A673 (cell line): ENCODE measurements around the gene ZNF664. TPM values are rescaled to one million over a fixed set of nuclear protein-coding genes. Genes with fewer than 3 reads are reported as not detected.

Experiments used
- BruUV-seq: library from RNA; stranded (reverse); fragments of 400-500 nt; replicated peaks from 2 replicates; lab custom pipeline; 2021; lab: Mats Ljungman, UMichigan
- CTCF ChIA-PET: fragments of 300-600 bp; sonication (Branson Sonifier 250); formaldehyde crosslinking; loops from one replicate; lab custom pipeline; 2022; ENCODE audit warnings: antibody characterized with exemption; lab: Charles Lee
- POLR2A ChIA-PET: fragments of 300-600 bp; sonication (Branson Sonifier 250); formaldehyde crosslinking; loops from one replicate; lab custom pipeline; 2022; ENCODE audit warnings: antibody characterized with exemption; ENCODE audit not compliant: low non-redundant PET; lab: Charles Lee
- DNase-seq: peaks from one replicate; pipeline ENCODE4 v3.0.0-alpha.2; 2015; ENCODE audit warnings: low spot score
- H3K27ac ChIP-seq: fragments of 200-600 bp; sonication (generic); 2 replicates; pipeline ENCODE4 v1.5.1; 2016; ENCODE audit warnings: mixed run types, low read depth, mild to moderate bottlenecking, mixed read lengths, antibody characterized with exemption, low read length; ENCODE audit not compliant: poor library complexity, severe bottlenecking
- H3K27me3 ChIP-seq: fragments of 200-600 bp; sonication (generic); replicated peaks from 2 replicates; pipeline ENCODE4 v1.6.1; 2017; ENCODE audit warnings: mixed run types, low read depth, mild to moderate bottlenecking, mixed read lengths, antibody characterized with exemption, low read length; ENCODE audit not compliant: insufficient read depth, poor library complexity
- H3K36me3 ChIP-seq: fragments of 200-600 bp; sonication (generic); 2 replicates; pipeline ENCODE4 v1.6.1; 2016; ENCODE audit warnings: mixed run types, mild to moderate bottlenecking, mixed read lengths, antibody characterized with exemption, low read length; ENCODE audit not compliant: insufficient read depth, poor library complexity, severe bottlenecking
- H3K4me1 ChIP-seq: fragments of 200-600 bp; sonication (generic); 2 replicates; pipeline ENCODE4 v1.6.1; 2017; ENCODE audit warnings: mixed run types, mild to moderate bottlenecking, mixed read lengths, antibody characterized with exemption, low read length; ENCODE audit not compliant: insufficient read depth, poor library complexity, severe bottlenecking
- H3K4me3 ChIP-seq: fragments of 200-600 bp; sonication (generic); 2 replicates; pipeline ENCODE4 v1.5.1; 2016; ENCODE audit warnings: low read depth, mixed run types, mild to moderate bottlenecking, mixed read lengths, low read length; ENCODE audit not compliant: poor library complexity, severe bottlenecking
- H3K9me3 ChIP-seq: fragments of 200-600 bp; sonication (generic); 2 replicates; pipeline ENCODE4 v1.6.1; 2016; ENCODE audit warnings: mixed run types, low read depth, mild to moderate bottlenecking, mixed read lengths, antibody characterized with exemption, low read length; ENCODE audit not compliant: poor library complexity, severe bottlenecking
- EZH2 ChIP-seq: fragments of 200-600 bp; sonication (generic); IDR thresholded peaks from 2 replicates; pipeline ENCODE4 v1.6.1; 2017; ENCODE audit warnings: borderline replicate concordance, low read depth, mild to moderate bottlenecking, mixed read lengths, antibody characterized with exemption, low read length; ENCODE audit not compliant: poor library complexity, severe bottlenecking
- intact Hi-C: fragments of 100-400 bp; cut with micrococcal nuclease; formaldehyde crosslinking; loops from one replicate; pipeline ENCODE4 v1.10.0; 2022; ENCODE audit not compliant: unreplicated experiment
- total RNA-seq: library from RNA; stranded (reverse); gene quantifications from 2 replicates; pipeline ENCODE4 v1.2.3, GENCODE V29; 2021
- TF ChIP-seq, protein P1 (sequence below): fragments of 300-800, 200-600 bp; sonication (generic); conservative IDR thresholded peaks from 2 replicates; pipeline ENCODE4 v1.5.1; 2017; ENCODE audit warnings: low read depth, mild to moderate bottlenecking, antibody characterized with exemption, low read length, moderate library complexity, mixed read lengths

Gene ZNF664
- total RNA-seq, 1 experiment from 2014 or later, result 135 TPM

- no peaks in the 10 kb centered on the region for H3K27me3 ChIP-seq
- TF ChIP-seq, protein P1, sequence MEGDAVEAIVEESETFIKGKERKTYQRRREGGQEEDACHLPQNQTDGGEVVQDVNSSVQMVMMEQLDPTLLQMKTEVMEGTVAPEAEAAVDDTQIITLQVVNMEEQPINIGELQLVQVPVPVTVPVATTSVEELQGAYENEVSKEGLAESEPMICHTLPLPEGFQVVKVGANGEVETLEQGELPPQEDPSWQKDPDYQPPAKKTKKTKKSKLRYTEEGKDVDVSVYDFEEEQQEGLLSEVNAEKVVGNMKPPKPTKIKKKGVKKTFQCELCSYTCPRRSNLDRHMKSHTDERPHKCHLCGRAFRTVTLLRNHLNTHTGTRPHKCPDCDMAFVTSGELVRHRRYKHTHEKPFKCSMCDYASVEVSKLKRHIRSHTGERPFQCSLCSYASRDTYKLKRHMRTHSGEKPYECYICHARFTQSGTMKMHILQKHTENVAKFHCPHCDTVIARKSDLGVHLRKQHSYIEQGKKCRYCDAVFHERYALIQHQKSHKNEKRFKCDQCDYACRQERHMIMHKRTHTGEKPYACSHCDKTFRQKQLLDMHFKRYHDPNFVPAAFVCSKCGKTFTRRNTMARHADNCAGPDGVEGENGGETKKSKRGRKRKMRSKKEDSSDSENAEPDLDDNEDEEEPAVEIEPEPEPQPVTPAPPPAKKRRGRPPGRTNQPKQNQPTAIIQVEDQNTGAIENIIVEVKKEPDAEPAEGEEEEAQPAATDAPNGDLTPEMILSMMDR, result no peak
- TF ChIP-seq EZH2, result no peak
- no peak overlapping the region for H3K27ac ChIP-seq
- peaks cover 17% of the 10 kb centered on the region for H3K9me3 ChIP-seq
- ChIA-PET POLR2A (no interaction called here), CTCF (no interaction called here)
- H3K36me3 ChIP-seq, result no peaks in the 10 kb centered on the region
- no peak overlapping the region for H3K4me3 ChIP-seq
- intact Hi-C loops, result no loop called here
- DNase-seq, result no peak
- BruUV-seq, result no TSS peak
- H3K4me1 ChIP-seq, result no peaks in the 10 kb centered on the region
Observed at GRCh38 chr12:124049451-124050094, 76.6 kb downstream of the ZNF664 start.

DNA sequence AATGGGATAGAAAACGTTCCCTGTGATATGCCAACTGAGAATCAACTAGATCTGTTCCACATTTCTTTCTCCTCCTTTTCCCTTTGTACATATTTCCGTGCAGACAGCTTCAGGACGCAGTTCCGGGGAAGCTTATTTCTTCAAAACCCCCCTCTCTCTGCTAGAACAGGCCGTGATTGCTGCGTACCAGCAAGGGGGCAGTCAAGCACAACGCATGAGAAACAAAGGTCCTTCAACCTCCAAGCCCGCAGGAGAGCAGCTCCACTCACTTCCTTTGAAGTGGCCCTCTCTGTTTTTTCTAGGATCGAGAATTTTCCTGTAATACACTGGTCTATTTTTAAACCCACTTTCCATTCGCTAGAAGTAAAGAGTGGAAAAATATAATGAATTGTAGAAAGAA is 80.8 kb downstream of the ZNF664 start:
- H3K27me3 ChIP-seq, result no peaks in the 10 kb centered on the region
- TF ChIP-seq, protein P1, result peak; percentile 66
- TF ChIP-seq EZH2, result no peak
- H3K4me3 ChIP-seq, result no peak overlapping the region
- BruUV-seq, result no TSS peak
- POLR2A ChIA-PET, result no interaction called here
- H3K9me3 ChIP-seq, result no peaks in the 10 kb centered on the region
- CTCF ChIA-PET, result interaction anchor here (0.5 to 1.6 kb wide), 5 partner anchors 21 to 416 kb away, joined by 3 to 13 read pairs (median 4); no protein-coding TSS in a partner anchor
- H3K27ac ChIP-seq, result no peak overlapping the region
- peak; percentile 48 for DNase-seq
- no peaks in the 10 kb centered on the region for H3K36me3 ChIP-seq
- H3K4me1 ChIP-seq, result no peaks in the 10 kb centered on the region
- intact Hi-C loops, result loop anchor here (1.0 kb wide), 1 partner anchor 267 kb away; no protein-coding TSS in a partner anchor

DNA sequence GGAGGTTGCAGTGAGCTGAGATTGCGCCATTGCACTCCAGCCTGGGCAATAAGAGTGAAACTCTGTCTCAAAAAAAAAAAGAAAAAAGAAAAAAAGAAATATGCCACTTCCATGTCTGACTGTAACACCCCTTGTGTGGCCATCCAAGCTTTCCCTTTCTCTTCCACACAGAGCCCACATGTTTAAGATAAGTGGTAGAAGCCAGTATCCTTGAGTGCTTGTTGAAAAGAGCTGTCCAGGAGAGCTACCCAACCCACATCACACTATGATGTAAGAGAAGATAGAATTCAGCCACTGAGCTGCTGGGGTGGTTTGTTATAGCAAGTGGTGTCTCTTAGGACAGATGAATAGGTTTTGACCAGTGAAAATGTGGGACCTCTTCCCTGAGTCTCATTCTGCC is 82.1 kb downstream of the ZNF664 start:
- no peak overlapping the region for H3K27ac ChIP-seq
- DNase-seq, result no peak
- intact Hi-C loops, result no loop called here
- no peak overlapping the region for H3K4me3 ChIP-seq
- no peaks in the 10 kb centered on the region for H3K27me3 ChIP-seq
- CTCF ChIA-PET, result no interaction called here
- POLR2A ChIA-PET, result no interaction called here
- H3K36me3 ChIP-seq, result no peaks in the 10 kb centered on the region
- TF ChIP-seq, protein P1, result no peak
- TF ChIP-seq EZH2, result no peak
- no peaks in the 10 kb centered on the region for H3K9me3 ChIP-seq
- BruUV-seq, result no TSS peak
- H3K4me1 ChIP-seq, result no peaks in the 10 kb centered on the region
